Effector CD8-positive, alpha-beta T cell (primary cell): ENCODE results near the gene CD59.
"Not testable (repeated sequence)": the region's sequence is repeated elsewhere in the genome, so short reads cannot be mapped to it uniquely, and the experiment has no call there.

ENCODE experiments used
- DNase-seq: peaks from one replicate; lab custom pipeline; 2025; lab: John Stamatoyannopoulos, UW

CD59 gene

GRCh38 chr11:33667819-33668467 lies 68.3 kb downstream of the CD59 start:
- DNase-seq = no peak

- no peak for DNase-seq
Measured at GRCh38 chr11:33665350-33666106, 70.7 kb downstream of the CD59 start.

DNA sequence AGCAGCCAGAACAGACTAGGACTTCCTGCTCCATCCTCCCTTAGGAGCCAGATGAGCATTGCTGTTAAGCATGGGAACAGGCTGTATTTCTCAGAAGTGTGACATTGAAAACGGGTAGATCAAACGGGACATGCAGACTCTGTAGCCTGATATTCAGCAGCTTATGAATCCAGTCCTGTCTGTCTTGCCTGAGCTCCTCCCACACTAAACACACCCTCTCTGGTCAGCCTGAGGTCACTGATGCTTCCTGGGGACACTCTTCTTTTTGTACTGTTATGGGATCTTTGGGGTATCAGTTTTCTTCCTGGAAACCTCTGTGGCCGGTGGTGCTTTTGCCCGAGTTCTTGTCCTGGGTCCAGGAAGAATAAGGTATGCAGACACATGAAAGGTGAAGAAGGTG lies 71.4 kb downstream of the CD59 start:
- no peak for DNase-seq

GRCh38 chr11:33664166-33664565 lies 72.1 kb downstream of the CD59 start:
- DNase-seq = no peak

- no peak for DNase-seq
Measured at GRCh38 chr11:33663121-33663520, 73.1 kb downstream of the CD59 start.

- DNase-seq = not testable (repeated sequence)
Measured at GRCh38 chr11:33661526-33661925, 74.7 kb downstream of the CD59 start.

DNA sequence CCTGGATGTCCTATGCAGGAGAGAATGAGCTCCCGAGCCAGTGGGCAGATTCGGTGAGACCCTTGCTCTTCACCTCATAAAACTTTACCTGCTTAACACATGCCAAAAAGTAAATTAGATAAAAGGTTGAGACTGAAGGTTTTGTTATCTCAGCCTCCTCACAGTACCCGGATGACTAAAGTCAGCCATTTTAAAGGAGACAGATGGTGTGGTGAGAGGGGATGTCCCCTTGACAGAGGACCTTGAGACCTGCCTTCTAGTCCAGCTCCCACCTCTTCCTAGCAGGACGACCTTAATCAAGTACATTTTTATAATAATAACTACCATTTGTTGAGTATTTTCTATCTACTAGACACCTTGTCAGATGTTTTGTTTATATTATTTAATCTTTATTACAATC lies 75.3 kb downstream of the CD59 start:
- no peak for DNase-seq

DNA sequence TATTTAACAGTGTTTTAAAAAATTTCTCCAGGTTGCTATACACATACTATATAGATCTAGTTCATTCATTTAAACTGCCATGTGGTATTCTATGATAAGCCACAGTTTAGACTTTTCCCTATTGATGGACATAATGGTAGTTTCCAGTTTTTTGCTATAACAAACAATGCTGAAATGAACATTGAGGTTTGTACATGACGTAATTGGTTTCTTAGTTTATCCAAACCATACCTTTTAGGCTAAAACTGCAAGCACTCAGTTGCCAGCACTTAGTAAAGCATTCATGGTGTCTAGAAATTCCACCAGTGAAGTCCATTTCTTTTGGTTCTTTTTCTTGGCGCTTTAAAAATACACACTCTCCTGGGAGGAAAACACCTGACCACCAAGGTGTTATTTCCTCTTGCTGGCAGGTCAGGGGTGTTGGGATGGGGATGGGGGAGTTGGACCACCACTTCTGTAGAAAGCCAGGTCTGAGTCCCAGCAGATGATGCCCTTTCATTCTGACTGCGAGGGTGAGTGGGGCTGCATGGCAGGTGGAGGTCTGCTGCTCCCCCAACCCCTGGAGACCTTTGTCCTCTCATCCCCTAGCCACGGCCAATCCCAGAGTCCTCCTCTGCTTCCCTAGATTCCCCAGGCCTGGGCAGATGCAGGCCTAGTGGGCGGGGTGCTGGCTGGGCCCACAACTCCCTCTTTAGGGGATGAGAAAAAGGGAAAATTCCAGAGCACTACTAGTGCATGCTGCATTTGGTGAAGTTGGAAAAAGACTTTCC lies 76.7 kb downstream of the CD59 start:
- DNase-seq = no peak

DNA sequence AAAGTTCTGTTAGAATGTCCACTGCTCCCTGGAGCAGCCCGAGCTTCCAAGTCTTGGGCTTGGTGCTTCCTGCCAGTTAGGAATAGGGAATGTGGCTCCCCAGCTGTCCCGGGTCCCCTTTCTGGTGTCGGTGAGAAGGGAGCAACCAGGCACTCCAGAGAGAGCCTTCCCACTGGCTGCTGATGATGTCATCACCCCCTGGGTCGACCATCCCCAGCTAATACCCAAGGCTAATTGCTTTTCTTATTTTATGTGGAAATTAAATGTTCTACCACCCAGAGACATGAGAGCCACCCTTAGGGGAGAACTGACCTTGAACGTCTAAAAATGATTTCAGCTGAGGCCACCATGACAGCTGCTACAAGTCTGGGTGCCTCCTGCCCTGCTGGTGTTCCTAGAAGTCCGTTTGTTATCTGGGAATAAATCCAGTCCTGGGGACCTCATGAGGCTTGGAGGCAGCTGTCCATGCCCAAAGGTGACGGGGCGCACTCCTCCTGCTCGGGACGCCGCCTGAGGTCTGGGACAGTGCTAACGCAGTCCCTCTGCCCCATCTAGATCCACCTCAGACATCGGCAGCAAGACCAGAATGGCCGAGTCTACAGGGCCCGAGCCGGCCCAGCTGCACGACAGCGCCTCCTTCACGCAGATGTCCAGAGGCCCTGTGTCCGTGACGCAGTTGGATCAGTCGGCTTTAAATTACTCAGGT lies 77.9 kb downstream of the CD59 start:
- no peak for DNase-seq

GRCh38 chr11:33657757-33658156 lies 78.5 kb downstream of the CD59 start:
- DNase-seq = no peak

DNA sequence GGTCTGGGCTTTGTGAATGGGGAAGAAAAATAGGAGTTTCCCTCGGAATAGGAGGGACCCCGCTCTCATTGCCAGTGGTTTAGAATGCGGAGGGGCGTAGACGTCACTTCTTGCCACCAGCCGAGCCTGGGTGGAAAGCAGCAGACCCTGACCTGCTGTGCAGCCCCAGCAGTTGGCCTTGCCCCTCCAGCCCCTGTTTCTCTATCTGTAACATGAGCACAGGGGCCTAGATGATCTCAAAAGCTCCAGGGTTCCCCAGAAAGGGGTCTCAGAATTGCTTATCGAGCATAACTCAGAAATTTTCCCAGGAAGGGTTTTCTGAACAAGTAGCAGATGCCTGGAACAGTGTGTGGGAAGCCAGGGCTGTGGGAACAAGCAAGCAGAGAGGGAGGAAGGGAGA lies 79.5 kb downstream of the CD59 start:
- no peak for DNase-seq

DNA sequence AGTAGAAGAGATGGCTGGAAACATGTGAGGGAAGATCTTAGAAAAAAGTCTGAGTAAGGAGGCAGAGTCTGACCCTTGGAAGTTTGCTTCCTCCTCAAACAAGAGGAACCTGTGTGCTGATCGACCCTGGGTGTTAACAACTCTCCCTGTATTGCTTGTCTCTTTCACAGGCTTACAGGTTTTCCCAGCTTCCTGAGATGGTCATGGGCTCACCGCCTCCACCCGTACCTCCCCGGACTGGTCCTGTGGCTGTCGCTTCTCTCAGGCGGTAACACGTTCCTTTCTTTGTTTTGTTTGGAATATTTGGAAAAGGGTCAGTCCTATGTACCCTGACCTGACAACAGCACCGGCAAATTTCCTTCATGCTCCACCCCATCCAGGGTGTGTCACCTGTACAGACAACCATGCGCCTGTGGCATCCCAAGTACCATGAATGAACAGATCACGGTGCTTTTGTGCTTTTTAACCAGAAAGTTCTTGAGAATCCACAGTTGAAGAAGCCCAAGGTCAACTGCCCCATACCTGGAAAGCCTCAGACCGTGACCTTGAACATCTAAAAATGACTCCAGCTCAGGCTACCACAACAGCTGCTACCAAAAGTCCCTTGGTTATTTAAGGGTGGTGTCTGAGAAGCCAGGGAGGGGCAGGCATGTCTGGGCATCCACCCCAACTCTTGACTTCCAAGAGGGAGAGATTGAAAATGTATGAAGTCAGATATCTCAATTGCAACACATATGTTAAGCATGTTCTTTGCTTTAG lies 80.2 kb downstream of the CD59 start:
- no peak for DNase-seq

- no peak for DNase-seq
Measured at GRCh38 chr11:33654594-33654993, 81.6 kb downstream of the CD59 start.
